H9 (cell line): Measurements from ENCODE around the gene ADAMTSL4. TPM values are rescaled to one million over a fixed set of nuclear protein-coding genes. Genes with fewer than 3 reads are reported as not detected.

Source experiments
- DNase-seq: peaks from one replicate; pipeline ENCODE4 v3.0.0-alpha.2; 2017
- H2AFZ ChIP-seq: one replicate; pipeline ENCODE4 v1.6.1; 2013; ENCODE audit warnings: mild to moderate bottlenecking, low read length, control low read depth, moderate library complexity
- H2AK5ac ChIP-seq: 2 replicates; pipeline ENCODE4 v1.6.1; 2013; ENCODE audit warnings: low read length, control low read depth, mixed read lengths; ENCODE audit not compliant: insufficient read length
- H2BK120ac ChIP-seq: one replicate; pipeline ENCODE4 v1.6.1; 2013; ENCODE audit warnings: low read depth, mild to moderate bottlenecking, low read length, control low read depth, inconsistent platforms; ENCODE audit not compliant: poor library complexity, severe bottlenecking
- H2BK12ac ChIP-seq: 2 replicates; pipeline ENCODE4 v1.6.1; 2013; ENCODE audit warnings: low read length, control low read depth, mixed read lengths, low read depth; ENCODE audit not compliant: insufficient read length
- H2BK15ac ChIP-seq: 2 replicates; pipeline ENCODE4 v1.6.1; 2013; ENCODE audit warnings: low read depth, low read length, control low read depth
- H2BK20ac ChIP-seq: one replicate; pipeline ENCODE4 v1.6.1; 2013; ENCODE audit warnings: low read depth, mild to moderate bottlenecking, low read length, control low read depth, inconsistent platforms; ENCODE audit not compliant: poor library complexity, severe bottlenecking
- H2BK5ac ChIP-seq: 2 replicates; pipeline ENCODE4 v1.6.1; 2013; ENCODE audit warnings: low read length, control low read depth, mixed read lengths; ENCODE audit not compliant: insufficient read length
- H3K14ac ChIP-seq: 2 replicates; pipeline ENCODE4 v1.6.1; 2013; ENCODE audit warnings: low read length, control low read depth; ENCODE audit not compliant: insufficient read depth
- H3K18ac ChIP-seq: 2 replicates; pipeline ENCODE4 v1.6.1; 2013; ENCODE audit warnings: low read depth, mild to moderate bottlenecking, mixed read lengths, low read length, control low read depth; ENCODE audit not compliant: insufficient read length
- H3K23ac ChIP-seq: 2 replicates; pipeline ENCODE4 v1.6.1; 2013; ENCODE audit warnings: low read length, control low read depth, mixed read lengths, low read depth; ENCODE audit not compliant: insufficient read length
- H3K23me2 ChIP-seq: 2 replicates; pipeline ENCODE4 v1.6.1; 2013; ENCODE audit warnings: low read depth, mild to moderate bottlenecking, mixed read lengths, low read length, control low read depth; ENCODE audit not compliant: insufficient read length, poor library complexity, severe bottlenecking
- H3K27ac ChIP-seq: 2 replicates; pipeline ENCODE4 v1.5.1; 2013; ENCODE audit warnings: low read length, control low read depth, mixed read lengths, low read depth; ENCODE audit not compliant: insufficient read length
- H3K27me3 ChIP-seq: 2 replicates; pipeline ENCODE4 v1.6.1; 2013; ENCODE audit warnings: low read length, control low read depth, inconsistent platforms; ENCODE audit not compliant: insufficient read depth
- H3K4ac ChIP-seq: 2 replicates; pipeline ENCODE4 v1.6.1; 2013; ENCODE audit warnings: low read depth, mild to moderate bottlenecking, control low read depth, inconsistent platforms, low read length, moderate library complexity
- H3K4me1 ChIP-seq: 2 replicates; pipeline ENCODE4 v1.6.1; 2013; ENCODE audit warnings: low read length, control low read depth, inconsistent platforms; ENCODE audit not compliant: insufficient read depth
- H3K4me2 ChIP-seq: 2 replicates; pipeline ENCODE4 v1.6.1; 2013; ENCODE audit warnings: low read length, control low read depth, mixed read lengths; ENCODE audit not compliant: insufficient read length, insufficient read depth
- H3K56ac ChIP-seq: 2 replicates; pipeline ENCODE4 v1.6.1; 2013; ENCODE audit warnings: low read depth, mild to moderate bottlenecking, mixed read lengths, low read length, control low read depth; ENCODE audit not compliant: insufficient read length
- H3K79me1 ChIP-seq: 2 replicates; pipeline ENCODE4 v1.6.1; 2013; ENCODE audit warnings: low read depth, mild to moderate bottlenecking, moderate library complexity, low read length, control low read depth, inconsistent platforms; ENCODE audit not compliant: insufficient read depth, poor library complexity, severe bottlenecking
- H3K79me2 ChIP-seq: 2 replicates; pipeline ENCODE4 v1.6.1; 2013; ENCODE audit warnings: low read length, control low read depth, inconsistent platforms; ENCODE audit not compliant: insufficient read depth
- H3K9ac ChIP-seq: 2 replicates; pipeline ENCODE4 v1.6.1; 2013; ENCODE audit warnings: low read length, control low read depth, mixed read lengths; ENCODE audit not compliant: insufficient read length; ENCODE audit errors: extremely low read depth
- H3K9me3 ChIP-seq: one replicate; pipeline ENCODE4 v1.6.1; 2013; ENCODE audit warnings: low read depth, low read length, inconsistent platforms; ENCODE audit not compliant: control insufficient read depth
- H3T11ph ChIP-seq: one replicate; pipeline ENCODE4 v1.6.1; 2013; ENCODE audit warnings: mild to moderate bottlenecking, low read length, control low read depth, inconsistent platforms
- H4K20me1 ChIP-seq: one replicate; pipeline ENCODE4 v1.6.1; 2013; ENCODE audit not compliant: control insufficient read depth, insufficient read length, insufficient read depth
- H4K5ac ChIP-seq: 2 replicates; pipeline ENCODE4 v1.6.1; 2013; ENCODE audit warnings: low read depth, mild to moderate bottlenecking, mixed read lengths, low read length, control low read depth; ENCODE audit not compliant: insufficient read length
- H4K8ac ChIP-seq: replicated peaks from 2 replicates; pipeline ENCODE4 v1.6.1; 2013; ENCODE audit warnings: low read length, control low read depth, mixed read lengths, low read depth; ENCODE audit not compliant: insufficient read length
- H4K91ac ChIP-seq: 2 replicates; pipeline ENCODE4 v1.6.1; 2013; ENCODE audit warnings: low read depth, mild to moderate bottlenecking, moderate library complexity, mixed read lengths, low read length, control low read depth; ENCODE audit not compliant: insufficient read length
- H3K27ac Mint-ChIP-seq, 3 experiments: 2 replicates in 2 of 3; 3 replicates in 1 of 3; pipeline ENCODE4 v1.8.0; 2020 to 2021; ENCODE audit warnings: mixed read lengths in 3 of 3, mild to moderate bottlenecking in 1 of 3, moderate library complexity in 1 of 3
- H3K27me3 Mint-ChIP-seq: 2 replicates; pipeline ENCODE4 v1.8.0; 2021; ENCODE audit warnings: low read depth, mild to moderate bottlenecking, moderate library complexity, mixed read lengths
- H3K36me3 Mint-ChIP-seq, 3 experiments: 2 replicates in 2 of 3; 3 replicates in 1 of 3; pipeline ENCODE4 v1.8.0; 2020 to 2021; ENCODE audit warnings: low read depth in 3 of 3, mixed read lengths in 3 of 3; ENCODE audit not compliant: insufficient read depth in 1 of 3
- H3K4me1 Mint-ChIP-seq, 2 experiments: 2 replicates each; pipeline ENCODE4 v1.8.0; 2020; ENCODE audit warnings: mixed read lengths in 2 of 2
- H3K4me3 Mint-ChIP-seq, 2 experiments: 2 replicates in 1 of 2; 3 replicates in 1 of 2; pipeline ENCODE4 v1.8.0; 2020 to 2021; ENCODE audit warnings: mild to moderate bottlenecking in 2 of 2, mixed read lengths in 2 of 2, moderate library complexity in 1 of 2
- H3K9me3 Mint-ChIP-seq, 2 experiments: 2 replicates in 1 of 2; 3 replicates in 1 of 2; pipeline ENCODE4 v1.8.0; 2020; ENCODE audit warnings: mild to moderate bottlenecking in 2 of 2, mixed read lengths in 2 of 2, moderate library complexity in 1 of 2
- CTCF ChIP-seq: fragments of 200-600 bp; sonication (generic); conservative IDR thresholded peaks from 3 replicates; pipeline ENCODE4 v1.8.0; 2021; ENCODE audit warnings: antibody characterized with exemption, mild to moderate bottlenecking
- WGBS: extraction: QIAGEN DNeasy Blood & Tissue Kit; methylation state at CpG from one replicate; pipeline ENCODE4 v1.1.7; 2013; ENCODE audit warnings: missing lambda C conversion rate, low lambda C conversion rate, mixed read lengths; ENCODE audit not compliant: insufficient read length; ENCODE audit errors: extremely low coverage; 5-methylcytosine and 5-hydroxymethylcytosine counted together
- total RNA-seq: library from RNA; stranded (reverse); gene quantifications from 2 replicates; pipeline ENCODE4 v1.2.1, GENCODE V29; 2021

Gene ADAMTSL4
- total RNA-seq, 1 experiment from 2014 or later = 6.1 TPM

GRCh38 chr1:150521196-150521968, 27.8 kb upstream of the ADAMTSL4 start:
- Histone ChIP-seq H2AFZ (no peak overlapping the region), H4K5ac (no peak overlapping the region), H2AK5ac (no peak overlapping the region), H3T11ph (no peak overlapping the region), H4K20me1 (no peaks in the 10 kb centered on the region), H2BK12ac (no peak overlapping the region), H3K4ac (no peak overlapping the region), H3K23ac (no peak overlapping the region), H3K9ac (no peak overlapping the region), H2BK15ac (no peak overlapping the region), H3K27ac (no peak overlapping the region), H4K8ac (no peak overlapping the region), H4K91ac (no peak overlapping the region), H3K18ac (no peak overlapping the region), H2BK120ac (no peak overlapping the region), H3K56ac (no peak overlapping the region), H3K79me1 (no peaks in the 10 kb centered on the region), H3K27me3 (no peaks in the 10 kb centered on the region), H3K23me2 (peaks cover under 1% of the 10 kb centered on the region), H3K79me2 (no peaks in the 10 kb centered on the region), H3K9me3 (no peaks in the 10 kb centered on the region), H3K4me1 (peaks cover under 1% of the 10 kb centered on the region; the same call in 1 of the 2 replicates), H2BK20ac (no peak overlapping the region), H2BK5ac (no peak overlapping the region), H3K4me2 (no peak overlapping the region), H3K14ac (no peak overlapping the region)
- no peak for DNase-seq
- Mint-ChIP-seq H3K9me3 (no peaks in the 10 kb centered on the region), H3K27ac (no peak overlapping the region), H3K27me3 (no peaks in the 10 kb centered on the region), H3K36me3 (no peaks in the 10 kb centered on the region), H3K4me1 (peaks cover 5 to 9% of the 10 kb centered on the region in 2 experiments), H3K4me3 (no peak overlapping the region)
- WGBS = no CpG with 5 or more reads among the region's 1 CpG
- TF ChIP-seq CTCF = no peak
